PC-9 (cell line): ENCODE results near the gene MBP. TPM values are rescaled to one million over a fixed set of nuclear protein-coding genes. Genes with fewer than 3 reads are reported as not detected.

ENCODE experiments used
- BruUV-seq: library from RNA; stranded (reverse); fragments of 400-500 nt; replicated peaks from 2 replicates; lab custom pipeline; 2021; lab: Mats Ljungman, UMichigan
- CTCF ChIA-PET: fragments of 300-600 bp; sonication (Branson Sonifier 250); formaldehyde crosslinking; loops from one replicate; lab custom pipeline; 2022; ENCODE audit warnings: antibody characterized with exemption; lab: Charles Lee
- POLR2A ChIA-PET: fragments of 300-600 bp; sonication (Branson Sonifier 250); formaldehyde crosslinking; loops from one replicate; lab custom pipeline; 2022; ENCODE audit warnings: antibody characterized with exemption; ENCODE audit not compliant: unreplicated experiment; lab: Charles Lee
- DNase-seq, 2 experiments: peaks; one replicate each; pipeline versions ENCODE4 v3.0.0 to v3.0.0-alpha.2; 2015 to 2022; ENCODE audit warnings: mixed read lengths in 1 of 2
- H2AFZ ChIP-seq: fragments of 200-600 bp; sonication (generic); 2 replicates; pipeline ENCODE4 v1.8.1; 2017; ENCODE audit warnings: antibody characterized with exemption
- H3F3A ChIP-seq: fragments of 200-600 bp; sonication (generic); 2 replicates; pipeline ENCODE4 v1.8.1; 2017; ENCODE audit warnings: antibody characterized with exemption, mild to moderate bottlenecking, low read depth; ENCODE audit not compliant: insufficient read depth
- H3K27ac ChIP-seq: fragments of 200-600 bp; sonication (generic); 2 replicates; pipeline ENCODE4 v1.6.1; 2016; ENCODE audit warnings: mixed run types
- H3K27me3 ChIP-seq: fragments of 200-600 bp; sonication (generic); 2 replicates; pipeline ENCODE4 v1.6.1; 2016; ENCODE audit warnings: low read depth, mixed run types; ENCODE audit not compliant: insufficient read depth
- H3K36me3 ChIP-seq: fragments of 200-600 bp; sonication (generic); 2 replicates; pipeline ENCODE4 v1.6.1; 2016; ENCODE audit warnings: low read depth, mixed run types
- H3K4me1 ChIP-seq: fragments of 200-600 bp; sonication (generic); replicated peaks from 2 replicates; pipeline ENCODE4 v1.6.1; 2016; ENCODE audit warnings: mixed run types; ENCODE audit not compliant: insufficient read depth
- H3K4me2 ChIP-seq: fragments of 200-600 bp; sonication (generic); 2 replicates; pipeline ENCODE4 v1.6.1; 2017; ENCODE audit warnings: mixed run types
- H3K4me3 ChIP-seq: fragments of 200-600 bp; sonication (generic); 2 replicates; pipeline ENCODE4 v1.6.1; 2016; ENCODE audit warnings: mixed run types
- H3K79me2 ChIP-seq: fragments of 200-600 bp; sonication (generic); 2 replicates; pipeline ENCODE4 v1.6.1; 2017; ENCODE audit warnings: low read depth, mixed run types
- H3K9me2 ChIP-seq: fragments of 200-600 bp; sonication (generic); 2 replicates; pipeline ENCODE4 v1.8.1; 2017; ENCODE audit warnings: mild to moderate bottlenecking; ENCODE audit not compliant: insufficient read depth
- H3K9me3 ChIP-seq: fragments of 200-600 bp; sonication (generic); 2 replicates; pipeline ENCODE4 v1.8.1; 2016; ENCODE audit warnings: low read depth; ENCODE audit not compliant: insufficient read depth
- H4K20me1 ChIP-seq: fragments of 200-600 bp; sonication (generic); 2 replicates; pipeline ENCODE4 v1.8.1; 2017; ENCODE audit not compliant: insufficient read depth
- CTCF ChIP-seq: fragments of 200-600 bp; sonication (generic); conservative IDR thresholded peaks from 2 replicates; pipeline ENCODE4 v1.6.1; 2017; ENCODE audit warnings: mixed run types, antibody characterized with exemption, mild to moderate bottlenecking, moderate library complexity
- EZH2 ChIP-seq: fragments of 200-600 bp; sonication (generic); IDR thresholded peaks from 2 replicates; pipeline ENCODE4 v1.8.0; 2017; ENCODE audit warnings: antibody characterized with exemption, low read depth
- intact Hi-C: fragments of 100-400 bp; cut with micrococcal nuclease; formaldehyde crosslinking; loops from one replicate; pipeline ENCODE4 v1.10.0; 2022; ENCODE audit not compliant: unreplicated experiment
- total RNA-seq: library from RNA; stranded (reverse); gene quantifications from 2 replicates; pipeline ENCODE4 v1.2.3, GENCODE V29; 2021

The MBP gene
- total RNA-seq, 1 experiment from 2014 or later = 37.9 TPM

GRCh38 chr18:77051581-77052296, 80.8 kb downstream of the MBP start:
- H3K9me2 ChIP-seq = no peaks in the 10 kb centered on the region
- no TSS peak for BruUV-seq
- no peak overlapping the region for H3K27ac ChIP-seq
- CTCF ChIA-PET = no interaction called here
- no peaks in the 10 kb centered on the region for H3K9me3 ChIP-seq
- H3K79me2 ChIP-seq = peaks cover 47% of the 10 kb centered on the region
- TF ChIP-seq CTCF = no peak
- H3K4me3 ChIP-seq = no peak overlapping the region
- peaks cover 35% of the 10 kb centered on the region for H3F3A ChIP-seq
- no peak overlapping the region for H2AFZ ChIP-seq
- H3K4me1 ChIP-seq = peaks cover 34% of the 10 kb centered on the region
- no peaks in the 10 kb centered on the region for H3K36me3 ChIP-seq
- POLR2A ChIA-PET = no interaction called here
- H3K27me3 ChIP-seq = no peaks in the 10 kb centered on the region
- intact Hi-C loops = no loop called here
- peaks cover 6% of the 10 kb centered on the region; the same call in 1 of the 2 replicates for H4K20me1 ChIP-seq
- no peak overlapping the region for H3K4me2 ChIP-seq
- no peak for DNase-seq

GRCh38 chr18:77049938-77050337, 82.6 kb downstream of the MBP start:
- Histone ChIP-seq H3K79me2 (peaks cover 32% of the 10 kb centered on the region), H3F3A (peaks cover 17% of the 10 kb centered on the region), H3K4me3 (no peak overlapping the region), H3K36me3 (no peaks in the 10 kb centered on the region), H3K4me2 (no peak overlapping the region), H3K9me2 (no peaks in the 10 kb centered on the region), H3K27me3 (no peaks in the 10 kb centered on the region), H3K9me3 (no peaks in the 10 kb centered on the region), H3K4me1 (peaks cover 16% of the 10 kb centered on the region), H4K20me1 (peaks cover 6% of the 10 kb centered on the region), H3K27ac (no peak overlapping the region), H2AFZ (no peak overlapping the region)
- DNase-seq = no peak
- POLR2A ChIA-PET = interaction anchor here (0.6 kb wide), 1 partner anchor 73 kb away, joined by 4 read pairs; no protein-coding TSS in a partner anchor
- CTCF ChIA-PET = no interaction called here
- TF ChIP-seq CTCF = no peak
- TF ChIP-seq EZH2 = no peak
- BruUV-seq = no TSS peak
- intact Hi-C loops = no loop called here

- no peaks in the 10 kb centered on the region for H3K27me3 ChIP-seq
- peaks cover 6% of the 10 kb centered on the region for H4K20me1 ChIP-seq
- CTCF ChIA-PET = no interaction called here
- intact Hi-C loops = no loop called here
- POLR2A ChIA-PET = no interaction called here
- no peaks in the 10 kb centered on the region for H3K4me1 ChIP-seq
- no peak overlapping the region for H2AFZ ChIP-seq
- no peak for DNase-seq
- no peaks in the 10 kb centered on the region for H3K9me2 ChIP-seq
- no TSS peak for BruUV-seq
- no peak for TF ChIP-seq EZH2
- TF ChIP-seq CTCF = no peak
- no peaks in the 10 kb centered on the region for H3K36me3 ChIP-seq
- H3K4me2 ChIP-seq = no peak overlapping the region
- H3K79me2 ChIP-seq = peaks cover 17% of the 10 kb centered on the region
- no peaks in the 10 kb centered on the region for H3K9me3 ChIP-seq
- no peak overlapping the region for H3K27ac ChIP-seq
- H3F3A ChIP-seq = peaks cover 4% of the 10 kb centered on the region; the same call in 1 of the 2 replicates
- no peak overlapping the region for H3K4me3 ChIP-seq
These were observed 84.7 kb downstream of the MBP start for GRCh38 chr18:77047803-77048419.
